CD4-positive, alpha-beta T cell treated with Interleukin-2 at 100 ng/mL for 4 hours (primary cell): ENCODE data around the gene PTPMT1.

Experiments used
- DNase-seq: peaks from one replicate; pipeline ENCODE4 v3.0.0-alpha.2; 2020; ENCODE audit warnings: low spot score

The PTPMT1 gene

GRCh38 chr11:47578524-47579494 lies 13.4 kb downstream of the PTPMT1 start, which contains the start of the genes KBTBD4 and NDUFS3:
TSS of gene KBTBD4 (minus strand) at chr11:47578970. CDS start at chr11:47578951, 19 bp downstream.
TSS of gene NDUFS3 (plus strand) at chr11:47579074. CDS start at chr11:47579092, 18 bp downstream.
- DNase-seq = peak; percentile 91

DNA sequence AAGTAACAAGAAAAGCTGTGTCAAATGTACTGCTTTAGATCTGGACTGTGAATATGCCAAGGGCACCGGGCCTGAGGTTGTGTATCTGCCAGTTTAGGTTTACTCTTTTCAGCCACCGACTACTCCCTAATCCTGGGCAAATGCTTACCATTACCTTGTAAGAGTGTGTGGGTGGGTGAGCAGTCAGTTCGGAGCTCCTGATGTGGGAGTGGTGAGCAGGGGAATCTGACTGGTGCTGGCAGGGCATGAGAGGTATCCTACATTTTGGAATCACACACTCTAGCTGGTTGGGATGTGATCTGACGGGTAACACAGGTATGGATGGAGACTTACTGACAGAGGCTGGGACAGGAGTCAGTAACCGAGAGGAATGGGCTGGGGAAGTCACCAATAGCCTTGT lies 18.4 kb downstream of the PTPMT1 start:
- DNase-seq = no peak

DNA sequence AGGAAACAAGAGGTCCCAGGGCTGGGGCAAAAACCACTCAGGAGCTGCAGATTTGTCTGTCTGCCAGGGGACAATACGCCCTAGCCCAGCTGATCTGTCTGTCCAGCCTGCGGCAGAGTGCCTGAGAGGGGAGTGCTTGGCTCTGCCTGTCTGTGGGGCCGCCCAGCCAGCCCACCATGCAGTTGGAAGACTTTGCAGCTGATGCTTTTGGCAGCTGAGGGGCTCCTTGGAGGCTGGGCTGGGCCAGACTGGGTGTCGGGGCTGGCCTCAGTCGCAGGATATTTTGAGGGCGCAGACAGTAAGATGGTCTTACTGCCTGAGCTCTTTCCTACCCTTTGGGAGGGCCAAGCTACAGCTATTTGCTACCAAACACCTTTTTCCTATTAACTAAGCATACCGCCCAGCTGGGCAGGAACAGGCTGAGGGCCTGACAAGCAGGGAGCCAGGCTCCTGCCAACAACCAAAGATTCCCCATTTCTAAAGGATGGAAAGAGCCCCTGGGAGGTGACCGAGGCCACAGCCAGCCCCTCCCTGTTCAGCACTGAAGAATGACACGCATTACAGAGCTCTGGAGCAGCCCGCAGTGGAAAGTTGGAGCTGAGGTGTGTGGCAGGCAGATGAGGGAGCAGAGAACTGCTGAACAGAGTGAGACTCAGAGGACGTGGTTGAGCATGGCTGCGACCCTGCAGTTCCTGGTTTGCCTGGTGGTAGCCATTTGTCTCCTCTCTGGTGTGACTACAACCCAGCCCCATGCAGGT lies 20.9 kb downstream of the PTPMT1 start, which contains the start of gene FAM180B:
TSS of gene FAM180B (plus strand) at position 581 of the 758 bp plus-strand sequence. CDS start at position 672, 91 bp downstream.
- no peak for DNase-seq

- no peak for DNase-seq
Measured at GRCh38 chr11:47587039-47587716, 21.8 kb downstream of the PTPMT1 start.

DNA sequence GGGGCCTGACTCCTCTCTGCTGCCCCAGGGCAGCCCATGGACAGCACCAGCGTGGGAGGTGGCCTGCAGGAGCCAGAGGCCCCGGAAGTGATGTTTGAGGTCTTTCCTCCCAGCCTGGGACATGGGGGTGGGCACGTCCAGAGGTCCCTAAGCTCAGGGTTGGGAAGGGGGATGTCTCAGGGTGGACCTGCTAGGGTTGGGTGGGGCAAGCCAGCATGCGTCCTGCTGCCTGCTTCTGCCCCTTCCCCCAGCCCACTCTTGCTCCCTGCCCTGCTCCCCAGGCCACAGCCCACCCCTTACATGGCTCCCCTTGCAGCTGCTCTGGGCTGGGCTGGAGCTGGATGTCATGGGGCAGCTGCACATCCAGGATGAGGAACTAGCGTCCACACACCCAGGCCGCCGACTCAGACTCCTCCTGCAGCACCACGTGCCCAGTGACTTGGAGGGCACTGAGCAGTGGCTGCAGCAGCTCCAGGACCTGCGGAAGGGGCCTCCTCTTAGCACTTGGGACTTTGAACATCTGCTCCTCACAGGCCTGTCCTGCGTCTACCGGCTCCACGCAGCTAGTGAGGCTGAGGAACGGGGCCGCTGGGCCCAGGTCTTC lies 22.4 kb downstream of the PTPMT1 start:
- no peak for DNase-seq

GRCh38 chr11:47589118-47589517 lies 23.7 kb downstream of the PTPMT1 start:
- no peak for DNase-seq

DNA sequence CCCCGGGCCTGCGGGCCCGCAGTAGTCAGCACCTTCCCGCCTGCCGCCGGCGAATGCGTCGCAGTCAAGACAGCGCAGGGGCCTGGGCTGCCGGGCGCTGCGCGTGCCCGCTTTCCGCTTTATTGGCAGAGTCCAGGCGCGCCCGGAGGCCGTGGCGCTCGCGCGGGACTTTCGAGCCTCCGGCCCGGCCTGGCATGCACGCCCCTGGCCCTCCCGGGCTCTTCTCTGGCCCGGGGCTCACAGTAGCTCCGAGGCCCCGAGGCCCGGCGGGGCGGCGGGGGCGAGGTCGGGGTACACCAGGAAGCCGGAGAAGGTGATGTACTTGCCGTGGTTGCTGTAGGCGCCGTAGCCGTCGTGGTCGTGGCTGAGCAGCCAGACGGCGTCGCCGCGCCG lies 24.2 kb downstream of the PTPMT1 start:
- DNase-seq = no peak

GRCh38 chr11:47589977-47590861 lies 24.8 kb downstream of the PTPMT1 start:
- no peak for DNase-seq

DNA sequence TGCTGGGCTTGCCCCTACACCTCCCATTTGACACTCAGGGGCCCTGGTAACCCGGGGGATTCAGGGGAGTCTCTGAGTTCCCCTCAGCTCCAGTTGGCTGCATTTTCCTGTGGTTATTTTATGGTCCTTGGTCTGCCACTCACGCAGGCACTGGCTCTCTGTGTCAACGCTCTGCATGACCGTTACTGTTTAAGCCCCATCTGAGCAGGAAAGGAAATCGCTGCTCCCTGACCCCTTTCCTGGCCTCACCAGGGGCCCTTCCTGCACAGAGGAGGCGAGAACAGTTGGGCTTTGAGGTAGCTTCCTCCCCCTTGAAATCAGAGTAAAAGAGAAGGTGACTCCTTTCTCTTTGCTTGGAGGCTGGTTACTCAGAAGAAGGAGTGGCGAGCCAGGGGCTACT lies 26.4 kb downstream of the PTPMT1 start:
- DNase-seq = no peak

- DNase-seq = no peak
Measured at GRCh38 chr11:47592251-47592650, 26.9 kb downstream of the PTPMT1 start.

DNA sequence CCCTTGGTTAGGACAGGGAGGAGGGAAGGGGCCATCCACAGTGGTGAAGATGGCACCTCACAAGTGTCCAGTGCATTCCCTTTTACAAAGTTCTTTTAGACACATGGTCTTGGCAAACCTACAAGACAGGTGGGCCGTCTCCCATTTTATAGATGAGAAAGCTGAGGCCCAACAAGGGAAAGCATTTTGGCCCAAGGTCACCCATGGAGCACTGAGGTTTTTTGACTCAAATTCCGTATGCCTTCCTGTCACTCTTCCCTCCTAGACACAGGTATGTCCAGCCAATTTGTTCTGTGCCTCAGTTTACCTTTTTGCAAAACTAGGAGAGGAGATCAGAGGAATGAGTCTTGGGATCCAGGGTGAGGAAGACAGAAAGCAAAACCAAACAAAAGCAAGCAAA lies 27.6 kb downstream of the PTPMT1 start:
- DNase-seq = no peak

GRCh38 chr11:47593492-47593933 lies 28.1 kb downstream of the PTPMT1 start:
- DNase-seq = no peak

GRCh38 chr11:47593934-47594855 lies 28.8 kb downstream of the PTPMT1 start, which contains the start of gene C1QTNF4:
TSS of gene C1QTNF4 (minus strand) at chr11:47594411. CDS start at chr11:47590810, 3,601 bp downstream.
- no peak for DNase-seq

GRCh38 chr11:47595029-47595428 lies 29.6 kb downstream of the PTPMT1 start:
- DNase-seq = no peak

GRCh38 chr11:47595967-47596366 lies 30.6 kb downstream of the PTPMT1 start:
- no peak for DNase-seq

DNA sequence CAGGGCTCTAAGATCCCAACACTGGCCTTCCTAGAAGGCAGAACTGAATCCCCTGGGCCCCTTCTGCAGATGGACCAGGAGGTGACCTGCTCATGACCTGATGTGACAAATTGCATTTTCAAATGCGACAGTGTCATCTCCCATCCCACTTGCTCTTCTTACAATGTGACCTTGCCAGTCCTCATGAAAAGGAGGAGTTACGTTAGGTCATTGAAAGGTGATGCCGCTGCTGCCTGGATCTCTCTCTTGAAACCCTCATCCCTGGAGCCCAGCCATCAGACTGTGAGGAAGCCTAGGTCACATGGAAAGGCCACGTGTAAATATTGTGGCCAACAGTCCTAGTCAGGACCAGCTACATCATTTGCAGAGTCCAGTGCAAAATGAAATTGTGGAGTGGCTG lies 34.5 kb downstream of the PTPMT1 start:
- no peak for DNase-seq

GRCh38 chr11:47603295-47603694 lies 37.9 kb downstream of the PTPMT1 start:
- no peak for DNase-seq

DNA sequence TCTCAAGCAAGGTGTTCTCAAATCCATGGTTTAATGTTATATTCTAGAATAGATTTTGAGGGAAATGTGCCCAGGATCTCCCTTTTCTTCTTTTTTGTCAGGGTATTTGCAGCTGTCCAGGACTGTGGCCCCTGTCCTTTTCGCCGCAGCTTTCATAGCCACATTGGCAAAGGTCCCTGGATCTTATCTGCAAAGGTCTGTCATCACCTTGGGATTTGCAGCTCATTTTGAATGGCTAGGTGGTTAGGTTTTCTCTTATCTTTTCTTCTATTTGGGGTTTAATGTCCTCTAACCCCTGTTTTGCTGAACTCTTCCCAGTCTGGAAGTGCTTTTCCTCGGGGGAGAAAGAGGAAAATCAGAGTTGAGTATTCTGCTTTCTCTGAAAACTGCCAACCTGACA lies 40.5 kb downstream of the PTPMT1 start:
- no peak for DNase-seq

- DNase-seq = no peak
Measured at GRCh38 chr11:47606731-47607130, 41.3 kb downstream of the PTPMT1 start.
